ENCODE data around the gene LRMDA.

LRMDA gene

DNA sequence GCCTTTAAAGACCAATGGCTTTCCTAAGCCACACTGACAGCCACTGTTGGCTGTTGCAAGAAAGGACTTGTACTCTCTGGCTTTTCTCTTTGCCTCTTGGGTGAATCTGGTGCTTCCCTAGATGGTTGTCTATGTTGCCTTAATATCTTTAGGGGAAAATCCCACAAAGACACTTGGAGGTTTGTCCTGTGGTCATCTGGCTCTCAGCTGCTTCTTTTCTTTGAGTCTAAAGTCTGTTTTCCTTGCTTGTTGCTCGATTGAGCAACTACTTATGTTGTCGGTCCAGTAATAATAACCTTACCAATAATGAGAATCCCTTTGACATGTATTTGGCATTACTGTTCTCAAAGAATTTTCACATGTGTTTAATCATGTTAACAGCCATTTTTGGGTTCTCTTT is 537.6 kb downstream of the LRMDA start:
- Histone ChIP-seq H3K9me3 (ENCODE audit: control insufficient read depth, insufficient read depth, low read depth, low read length) (no peaks in the 10 kb centered on the region), H3K4me3 (ENCODE audit: low read depth, low read length) (no peak overlapping the region), H3K27ac (ENCODE audit: extremely low read depth, low read depth, low read length) (no peak overlapping the region), H3K4me1 (ENCODE audit: control insufficient read depth, insufficient read depth, low read length) (peaks cover 7% of the 10 kb centered on the region; the same call in 1 of the 2 replicates), H3K36me3 (ENCODE audit: control insufficient read depth in 2 of 2, insufficient read depth in 1 of 2, low read length in 2 of 2) (no peaks in the 10 kb centered on the region)
- ChIA-PET POLR2A (no interaction called here), CTCF (no interaction called here)
- TF ChIP-seq ZNF221 (tag by site-specific recombination; IDR thresholded peaks at IDR 0.05; ENCODE audit: borderline replicate concordance) (no peak), HOXC10 (CRISPR knock-in tag; IDR thresholded peaks at IDR 0.05) (no peak), ZNF184 (tag by site-specific recombination; IDR thresholded peaks at IDR 0.05) (no peak), GLIS2 (tag by site-specific recombination; IDR thresholded peaks at IDR 0.05) (no peak), ZNF768 (tag by site-specific recombination; IDR thresholded peaks at IDR 0.05) (no peak), ZBTB7A (tag by site-specific recombination; IDR thresholded peaks at IDR 0.05; ENCODE audit: low read depth) (no peak), ZNF596 (tag by site-specific recombination; IDR thresholded peaks at IDR 0.05) (no peak), ZFP69B (tag by site-specific recombination; IDR thresholded peaks at IDR 0.05) (no peak), ZNF211 (tag by site-specific recombination; IDR thresholded peaks at IDR 0.05; ENCODE audit: low read depth) (no peak), ZNF747 (tag by site-specific recombination; IDR thresholded peaks at IDR 0.05) (no peak)
- TF ChIP-seq, protein P1, sequence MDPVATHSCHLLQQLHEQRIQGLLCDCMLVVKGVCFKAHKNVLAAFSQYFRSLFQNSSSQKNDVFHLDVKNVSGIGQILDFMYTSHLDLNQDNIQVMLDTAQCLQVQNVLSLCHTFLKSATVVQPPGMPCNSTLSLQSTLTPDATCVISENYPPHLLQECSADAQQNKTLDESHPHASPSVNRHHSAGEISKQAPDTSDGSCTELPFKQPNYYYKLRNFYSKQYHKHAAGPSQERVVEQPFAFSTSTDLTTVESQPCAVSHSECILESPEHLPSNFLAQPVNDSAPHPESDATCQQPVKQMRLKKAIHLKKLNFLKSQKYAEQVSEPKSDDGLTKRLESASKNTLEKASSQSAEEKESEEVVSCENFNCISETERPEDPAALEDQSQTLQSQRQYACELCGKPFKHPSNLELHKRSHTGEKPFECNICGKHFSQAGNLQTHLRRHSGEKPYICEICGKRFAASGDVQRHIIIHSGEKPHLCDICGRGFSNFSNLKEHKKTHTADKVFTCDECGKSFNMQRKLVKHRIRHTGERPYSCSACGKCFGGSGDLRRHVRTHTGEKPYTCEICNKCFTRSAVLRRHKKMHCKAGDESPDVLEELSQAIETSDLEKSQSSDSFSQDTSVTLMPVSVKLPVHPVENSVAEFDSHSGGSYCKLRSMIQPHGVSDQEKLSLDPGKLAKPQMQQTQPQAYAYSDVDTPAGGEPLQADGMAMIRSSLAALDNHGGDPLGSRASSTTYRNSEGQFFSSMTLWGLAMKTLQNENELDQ (tag by site-specific recombination; IDR thresholded peaks at IDR 0.05; ENCODE audit: low read depth): no peak
- TF ChIP-seq, protein P2, sequence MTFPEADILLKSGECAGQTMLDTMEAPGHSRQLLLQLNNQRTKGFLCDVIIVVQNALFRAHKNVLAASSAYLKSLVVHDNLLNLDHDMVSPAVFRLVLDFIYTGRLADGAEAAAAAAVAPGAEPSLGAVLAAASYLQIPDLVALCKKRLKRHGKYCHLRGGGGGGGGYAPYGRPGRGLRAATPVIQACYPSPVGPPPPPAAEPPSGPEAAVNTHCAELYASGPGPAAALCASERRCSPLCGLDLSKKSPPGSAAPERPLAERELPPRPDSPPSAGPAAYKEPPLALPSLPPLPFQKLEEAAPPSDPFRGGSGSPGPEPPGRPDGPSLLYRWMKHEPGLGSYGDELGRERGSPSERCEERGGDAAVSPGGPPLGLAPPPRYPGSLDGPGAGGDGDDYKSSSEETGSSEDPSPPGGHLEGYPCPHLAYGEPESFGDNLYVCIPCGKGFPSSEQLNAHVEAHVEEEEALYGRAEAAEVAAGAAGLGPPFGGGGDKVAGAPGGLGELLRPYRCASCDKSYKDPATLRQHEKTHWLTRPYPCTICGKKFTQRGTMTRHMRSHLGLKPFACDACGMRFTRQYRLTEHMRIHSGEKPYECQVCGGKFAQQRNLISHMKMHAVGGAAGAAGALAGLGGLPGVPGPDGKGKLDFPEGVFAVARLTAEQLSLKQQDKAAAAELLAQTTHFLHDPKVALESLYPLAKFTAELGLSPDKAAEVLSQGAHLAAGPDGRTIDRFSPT (tag by site-specific recombination; IDR thresholded peaks at IDR 0.05): no peak
- TF ChIP-seq, protein P3, sequence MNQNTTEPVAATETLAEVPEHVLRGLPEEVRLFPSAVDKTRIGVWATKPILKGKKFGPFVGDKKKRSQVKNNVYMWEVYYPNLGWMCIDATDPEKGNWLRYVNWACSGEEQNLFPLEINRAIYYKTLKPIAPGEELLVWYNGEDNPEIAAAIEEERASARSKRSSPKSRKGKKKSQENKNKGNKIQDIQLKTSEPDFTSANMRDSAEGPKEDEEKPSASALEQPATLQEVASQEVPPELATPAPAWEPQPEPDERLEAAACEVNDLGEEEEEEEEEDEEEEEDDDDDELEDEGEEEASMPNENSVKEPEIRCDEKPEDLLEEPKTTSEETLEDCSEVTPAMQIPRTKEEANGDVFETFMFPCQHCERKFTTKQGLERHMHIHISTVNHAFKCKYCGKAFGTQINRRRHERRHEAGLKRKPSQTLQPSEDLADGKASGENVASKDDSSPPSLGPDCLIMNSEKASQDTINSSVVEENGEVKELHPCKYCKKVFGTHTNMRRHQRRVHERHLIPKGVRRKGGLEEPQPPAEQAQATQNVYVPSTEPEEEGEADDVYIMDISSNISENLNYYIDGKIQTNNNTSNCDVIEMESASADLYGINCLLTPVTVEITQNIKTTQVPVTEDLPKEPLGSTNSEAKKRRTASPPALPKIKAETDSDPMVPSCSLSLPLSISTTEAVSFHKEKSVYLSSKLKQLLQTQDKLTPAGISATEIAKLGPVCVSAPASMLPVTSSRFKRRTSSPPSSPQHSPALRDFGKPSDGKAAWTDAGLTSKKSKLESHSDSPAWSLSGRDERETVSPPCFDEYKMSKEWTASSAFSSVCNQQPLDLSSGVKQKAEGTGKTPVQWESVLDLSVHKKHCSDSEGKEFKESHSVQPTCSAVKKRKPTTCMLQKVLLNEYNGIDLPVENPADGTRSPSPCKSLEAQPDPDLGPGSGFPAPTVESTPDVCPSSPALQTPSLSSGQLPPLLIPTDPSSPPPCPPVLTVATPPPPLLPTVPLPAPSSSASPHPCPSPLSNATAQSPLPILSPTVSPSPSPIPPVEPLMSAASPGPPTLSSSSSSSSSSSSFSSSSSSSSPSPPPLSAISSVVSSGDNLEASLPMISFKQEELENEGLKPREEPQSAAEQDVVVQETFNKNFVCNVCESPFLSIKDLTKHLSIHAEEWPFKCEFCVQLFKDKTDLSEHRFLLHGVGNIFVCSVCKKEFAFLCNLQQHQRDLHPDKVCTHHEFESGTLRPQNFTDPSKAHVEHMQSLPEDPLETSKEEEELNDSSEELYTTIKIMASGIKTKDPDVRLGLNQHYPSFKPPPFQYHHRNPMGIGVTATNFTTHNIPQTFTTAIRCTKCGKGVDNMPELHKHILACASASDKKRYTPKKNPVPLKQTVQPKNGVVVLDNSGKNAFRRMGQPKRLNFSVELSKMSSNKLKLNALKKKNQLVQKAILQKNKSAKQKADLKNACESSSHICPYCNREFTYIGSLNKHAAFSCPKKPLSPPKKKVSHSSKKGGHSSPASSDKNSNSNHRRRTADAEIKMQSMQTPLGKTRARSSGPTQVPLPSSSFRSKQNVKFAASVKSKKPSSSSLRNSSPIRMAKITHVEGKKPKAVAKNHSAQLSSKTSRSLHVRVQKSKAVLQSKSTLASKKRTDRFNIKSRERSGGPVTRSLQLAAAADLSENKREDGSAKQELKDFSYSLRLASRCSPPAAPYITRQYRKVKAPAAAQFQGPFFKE (tag by site-specific recombination; IDR thresholded peaks at IDR 0.05; ENCODE audit: borderline replicate concordance): no peak
- TF ChIP-seq, protein P4, sequence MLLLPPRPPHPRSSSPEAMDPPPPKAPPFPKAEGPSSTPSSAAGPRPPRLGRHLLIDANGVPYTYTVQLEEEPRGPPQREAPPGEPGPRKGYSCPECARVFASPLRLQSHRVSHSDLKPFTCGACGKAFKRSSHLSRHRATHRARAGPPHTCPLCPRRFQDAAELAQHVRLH (tag by site-specific recombination; IDR thresholded peaks at IDR 0.05): no peak
